Lower leg skin (tissue), 3 donors: ENCODE measurements around the gene CNGA1.

Source experiments
- POLR2A ChIP-seq, 2 donors: fragments of 450-650 bp; IDR thresholded peaks; one replicate each; pipeline ENCODE4 v1.6.1; 2016 to 2017; ENCODE audit warnings: antibody characterized with exemption in 2 of 2, mild to moderate bottlenecking in 1 of 2, moderate library complexity in 1 of 2
- TF ChIP-seq, protein P1 (sequence below), 3 donors: fragments of 450-650 bp; IDR thresholded peaks; one replicate each; pipeline ENCODE4 v1.5.1; 2016; ENCODE audit warnings: antibody characterized with exemption in 3 of 3, mild to moderate bottlenecking in 3 of 3, moderate library complexity in 2 of 3

DNA sequence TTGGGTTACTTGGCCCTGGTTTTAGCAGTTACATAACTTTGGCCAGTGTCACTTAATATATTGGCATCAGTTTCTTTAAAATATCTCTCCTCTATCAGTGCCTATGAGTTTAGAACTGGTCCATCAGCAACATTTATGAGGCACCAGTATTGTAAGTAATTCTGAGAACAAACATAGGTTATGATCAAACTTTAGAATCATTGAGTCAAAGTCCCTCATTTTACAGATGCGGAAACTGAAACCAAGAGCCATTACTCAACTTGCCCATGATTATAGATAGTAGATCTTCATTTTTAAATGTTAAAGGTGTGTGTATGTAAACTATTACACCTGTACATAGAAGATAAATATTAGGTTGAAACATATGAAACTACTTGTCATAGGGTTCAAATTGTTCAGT is 4.6 kb upstream of the CNGA1 start:
- TF ChIP-seq, protein P1, sequence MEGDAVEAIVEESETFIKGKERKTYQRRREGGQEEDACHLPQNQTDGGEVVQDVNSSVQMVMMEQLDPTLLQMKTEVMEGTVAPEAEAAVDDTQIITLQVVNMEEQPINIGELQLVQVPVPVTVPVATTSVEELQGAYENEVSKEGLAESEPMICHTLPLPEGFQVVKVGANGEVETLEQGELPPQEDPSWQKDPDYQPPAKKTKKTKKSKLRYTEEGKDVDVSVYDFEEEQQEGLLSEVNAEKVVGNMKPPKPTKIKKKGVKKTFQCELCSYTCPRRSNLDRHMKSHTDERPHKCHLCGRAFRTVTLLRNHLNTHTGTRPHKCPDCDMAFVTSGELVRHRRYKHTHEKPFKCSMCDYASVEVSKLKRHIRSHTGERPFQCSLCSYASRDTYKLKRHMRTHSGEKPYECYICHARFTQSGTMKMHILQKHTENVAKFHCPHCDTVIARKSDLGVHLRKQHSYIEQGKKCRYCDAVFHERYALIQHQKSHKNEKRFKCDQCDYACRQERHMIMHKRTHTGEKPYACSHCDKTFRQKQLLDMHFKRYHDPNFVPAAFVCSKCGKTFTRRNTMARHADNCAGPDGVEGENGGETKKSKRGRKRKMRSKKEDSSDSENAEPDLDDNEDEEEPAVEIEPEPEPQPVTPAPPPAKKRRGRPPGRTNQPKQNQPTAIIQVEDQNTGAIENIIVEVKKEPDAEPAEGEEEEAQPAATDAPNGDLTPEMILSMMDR (IDR thresholded peaks at IDR 0.05): no peak
- no peak for TF ChIP-seq POLR2A (IDR thresholded peaks at IDR 0.05)
